ENCODE measurements around the gene ANO7. TPM values are rescaled to one million over a fixed set of nuclear protein-coding genes. Genes with fewer than 3 reads are reported as not detected.
"Not testable (repeated sequence)": the region's sequence is repeated elsewhere in the genome, so short reads cannot be mapped to it uniquely, and the experiment has no call there.

The ANO7 gene
- total RNA-seq, 1 donor from 2014 or later = 2.2 TPM

- no peaks in the 10 kb centered on the region for H3K36me3 Mint-ChIP-seq (ENCODE audit: low read depth)
- no peaks in the 10 kb centered on the region for H3K9me3 Mint-ChIP-seq (ENCODE audit: low read depth)
- H3K4me3 Mint-ChIP-seq (ENCODE audit: unreplicated experiment) = no peak overlapping the region
- no peaks in the 10 kb centered on the region for H3K4me1 Mint-ChIP-seq (ENCODE audit: low read depth)
- no peak overlapping the region for H3K27ac Mint-ChIP-seq (ENCODE audit: unreplicated experiment)
- DNase-seq (ENCODE audit: low spot score) = no peak
- no peak for TF ChIP-seq CTCF (IDR thresholded peaks at IDR 0.05)
- no peaks in the 10 kb centered on the region for H3K27me3 Mint-ChIP-seq (ENCODE audit: low read depth)
Observed at GRCh38 chr2:241195506-241196130, 7.1 kb downstream of the ANO7 start.

GRCh38 chr2:241197246-241197645 lies 8.8 kb downstream of the ANO7 start:
- H3K27me3 Mint-ChIP-seq (ENCODE audit: low read depth); H3K27ac Mint-ChIP-seq (ENCODE audit: unreplicated experiment); DNase-seq (ENCODE audit: low spot score); H3K4me1 Mint-ChIP-seq (ENCODE audit: low read depth); H3K4me3 Mint-ChIP-seq (ENCODE audit: unreplicated experiment); H3K9me3 Mint-ChIP-seq (ENCODE audit: low read depth); H3K36me3 Mint-ChIP-seq (ENCODE audit: low read depth): not testable (repeated sequence)

- Mint-ChIP-seq H3K9me3 (ENCODE audit: low read depth) (no peaks in the 10 kb centered on the region), H3K27me3 (ENCODE audit: low read depth) (no peaks in the 10 kb centered on the region), H3K4me1 (ENCODE audit: low read depth) (no peaks in the 10 kb centered on the region), H3K27ac (ENCODE audit: unreplicated experiment) (no peak overlapping the region), H3K4me3 (ENCODE audit: unreplicated experiment) (no peak overlapping the region), H3K36me3 (ENCODE audit: low read depth) (no peaks in the 10 kb centered on the region)
- DNase-seq (ENCODE audit: low spot score) = no peak
- TF ChIP-seq CTCF (IDR thresholded peaks at IDR 0.05) = no peak
Observed at GRCh38 chr2:241197947-241198346, 9.5 kb downstream of the ANO7 start.

- Mint-ChIP-seq H3K4me1 (ENCODE audit: low read depth) (no peaks in the 10 kb centered on the region), H3K9me3 (ENCODE audit: low read depth) (no peaks in the 10 kb centered on the region), H3K36me3 (ENCODE audit: low read depth) (no peaks in the 10 kb centered on the region), H3K27ac (ENCODE audit: unreplicated experiment) (no peak overlapping the region), H3K4me3 (ENCODE audit: unreplicated experiment) (no peak overlapping the region), H3K27me3 (ENCODE audit: low read depth) (no peaks in the 10 kb centered on the region)
- peak; percentile 83 for DNase-seq (ENCODE audit: low spot score)
- TF ChIP-seq CTCF (IDR thresholded peaks at IDR 0.05) = no peak
Observed at GRCh38 chr2:241198381-241199279, 10.2 kb downstream of the ANO7 start.

- Mint-ChIP-seq H3K27me3 (ENCODE audit: low read depth) (no peaks in the 10 kb centered on the region), H3K4me3 (ENCODE audit: unreplicated experiment) (no peak overlapping the region), H3K27ac (ENCODE audit: unreplicated experiment) (no peak overlapping the region), H3K4me1 (ENCODE audit: low read depth) (no peaks in the 10 kb centered on the region), H3K36me3 (ENCODE audit: low read depth) (no peaks in the 10 kb centered on the region), H3K9me3 (ENCODE audit: low read depth) (no peaks in the 10 kb centered on the region)
- TF ChIP-seq CTCF (IDR thresholded peaks at IDR 0.05) = no peak
- DNase-seq (ENCODE audit: low spot score) = peak; percentile 85
Observed at GRCh38 chr2:241199286-241199685, 10.8 kb downstream of the ANO7 start.
